ENCODE data around the gene SFN. TPM values are rescaled to one million over a fixed set of nuclear protein-coding genes. Genes with fewer than 3 reads are reported as not detected.
"Not testable (repeated sequence)": the region's sequence is repeated elsewhere in the genome, so short reads cannot be mapped to it uniquely, and the experiment has no call there.

The SFN gene
- total RNA-seq, 4 donors from 2014 or later: 0.36 to 1.5 TPM; not detected in 2

DNA sequence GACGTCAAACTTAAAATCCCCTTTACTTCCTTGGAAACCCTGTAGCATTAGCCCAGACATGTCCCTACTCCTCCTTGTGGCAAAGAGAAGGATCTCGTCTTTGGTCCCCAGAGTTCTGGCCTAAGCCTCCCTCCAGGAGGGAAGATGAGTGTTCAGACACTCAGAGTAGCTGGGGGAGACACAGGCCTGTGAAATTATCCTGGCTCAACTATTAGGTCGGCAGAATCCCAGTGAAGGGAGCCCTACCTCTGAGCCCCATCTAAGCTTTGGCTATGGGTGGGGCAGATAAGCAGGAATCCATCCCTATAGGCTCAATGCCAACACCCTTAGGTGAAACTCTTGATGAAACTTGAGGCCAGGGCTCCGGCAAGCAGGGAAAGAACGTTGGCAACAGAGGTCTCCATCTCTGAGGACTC lies 1.7 kb upstream of the SFN start:
- TF ChIP-seq CTCF (IDR thresholded peaks at IDR 0.05 in 4 of 5, conservative IDR thresholded peaks at IDR 0.05 in 1 of 5): no peak
- no peak for TF ChIP-seq POLR2A (IDR thresholded peaks at IDR 0.05)
- in situ Hi-C loops (cut with MboI; ENCODE audit: low sequenced_read_pairs in 4 of 4): no loop called here
- ATAC-seq: no peak
- Histone ChIP-seq H3K27ac (no peak overlapping the region), H3K4me3 (no peak overlapping the region), H3K4me1 (peaks cover 4 to 17% of the 10 kb centered on the region in 2 donors), H3K27me3 (no peaks in the 10 kb centered on the region), H3K9me3 (no peaks in the 10 kb centered on the region), H3K36me3 (peaks cover 0 to 2% of the 10 kb centered on the region in 2 donors)
- intact Hi-C loops (cut with DNase I; ENCODE audit: low total_unique reads): no loop called here
- DNase-seq: no peak

DNA sequence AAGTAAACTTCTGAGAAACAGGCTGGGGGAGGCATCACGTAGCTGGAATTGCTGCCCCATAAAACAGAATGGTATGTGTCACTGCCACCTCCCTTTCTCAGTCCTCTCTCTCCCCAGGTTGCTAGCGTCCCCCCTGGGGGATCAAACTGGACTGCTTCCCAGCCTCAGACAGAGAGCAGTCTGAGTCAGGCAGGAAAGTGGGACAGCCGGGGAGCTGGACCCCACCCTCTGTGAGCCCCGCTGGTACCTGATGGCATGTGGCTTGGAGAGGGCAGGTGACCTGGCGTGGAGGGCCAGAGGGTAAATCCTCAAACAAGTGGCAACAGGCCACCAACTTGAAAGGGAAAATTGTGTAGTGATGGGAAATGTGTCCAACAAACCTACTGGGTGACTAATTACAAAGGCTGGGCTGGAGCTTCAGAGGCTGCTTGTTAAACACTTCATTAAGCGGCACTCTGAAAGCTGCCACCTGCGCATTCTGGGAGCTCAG lies 1.0 kb upstream of the SFN start:
- intact Hi-C loops (cut with DNase I; ENCODE audit: low total_unique reads): no loop called here
- DNase-seq: no peak

GRCh38 chr1:26863685-26864077 lies 732 bp downstream of the SFN start:
- no peaks in the 10 kb centered on the region for H3K36me3 ChIP-seq
- H3K4me1 ChIP-seq: peaks cover 4 to 17% of the 10 kb centered on the region in 2 donors
- H3K9me3 ChIP-seq: no peaks in the 10 kb centered on the region
- in situ Hi-C loops (cut with MboI; ENCODE audit: low sequenced_read_pairs in 4 of 4) (no loop called here), intact Hi-C loops (cut with DNase I; ENCODE audit: low total_unique reads) (loop anchor here (2.0 kb wide), 1 partner anchor 37 kb away; the partner anchor contains the start of gene ZDHHC18)
- no peaks in the 10 kb centered on the region for H3K27me3 ChIP-seq
- no peak for DNase-seq
- TF ChIP-seq POLR2A (IDR thresholded peaks at IDR 0.05) (no peak), CTCF (IDR thresholded peaks at IDR 0.05 in 4 of 5, conservative IDR thresholded peaks at IDR 0.05 in 1 of 5) (no peak)
- no peak overlapping the region for H3K27ac ChIP-seq
- no peak overlapping the region for H3K4me3 ChIP-seq
- ATAC-seq: no peak

More for the DNA sequence above, 1.0 kb upstream of the SFN start:
- no peak for TF ChIP-seq CTCF (IDR thresholded peaks at IDR 0.05 in 4 of 5, conservative IDR thresholded peaks at IDR 0.05 in 1 of 5)
- no peak for TF ChIP-seq POLR2A (IDR thresholded peaks at IDR 0.05)
- Histone ChIP-seq H3K27ac (no peak overlapping the region), H3K27me3 (no peaks in the 10 kb centered on the region), H3K4me3 (no peak overlapping the region), H3K9me3 (no peaks in the 10 kb centered on the region), H3K36me3 (no peaks in the 10 kb centered on the region), H3K4me1 (peaks cover 4 to 17% of the 10 kb centered on the region in 2 donors)
- in situ Hi-C loops (cut with MboI; ENCODE audit: low sequenced_read_pairs in 4 of 4): no loop called here
- ATAC-seq: no peak

DNA sequence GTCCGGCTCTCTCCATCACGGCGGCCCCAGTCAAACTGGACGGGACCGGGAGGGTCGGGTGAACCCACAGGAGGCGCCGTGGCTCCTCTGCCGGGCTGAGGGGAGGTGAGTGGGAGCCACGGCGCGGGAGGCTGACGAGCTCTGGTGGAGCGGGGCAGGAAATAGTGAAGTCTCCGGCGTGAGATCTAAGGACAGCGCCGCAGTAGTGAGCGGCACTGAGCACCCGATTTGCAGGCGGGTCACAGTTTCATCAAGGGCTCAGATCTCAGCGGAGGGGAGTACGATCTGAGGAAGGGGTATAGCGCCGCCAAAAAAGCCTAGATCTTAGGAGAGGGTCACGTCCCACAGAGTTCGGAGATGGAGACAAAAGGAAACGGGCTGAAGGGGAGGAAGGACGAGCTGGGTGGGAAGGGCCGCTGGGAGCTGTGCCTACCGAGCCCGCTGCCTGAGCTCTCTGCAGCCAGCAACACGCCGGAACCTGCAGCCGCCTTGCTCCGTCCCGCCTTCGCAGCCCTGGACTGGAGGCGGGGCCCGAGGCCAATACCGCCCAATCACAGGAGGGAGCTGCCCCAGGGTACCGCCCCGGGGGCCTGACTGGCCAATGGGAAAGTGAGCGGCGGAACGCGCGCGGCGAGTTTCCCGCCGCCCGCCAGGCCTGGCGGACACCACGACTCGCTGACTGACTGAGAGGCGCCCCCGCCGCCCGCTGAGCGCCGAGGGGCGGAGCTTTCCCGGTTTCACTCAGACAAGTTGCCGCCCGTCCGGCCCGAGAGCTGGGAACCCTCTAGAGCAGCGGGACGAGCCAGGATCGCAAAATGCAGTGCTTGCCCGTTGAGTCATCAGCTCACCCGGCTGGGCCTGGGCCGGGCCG lies 1.9 kb downstream of the SFN start:
- Histone ChIP-seq H3K36me3 (no peaks in the 10 kb centered on the region), H3K4me3 (peak overlapping the region; percentile 62 to 91 (median 78)), H3K27ac (peak overlapping the region; percentile 90 to 98 (median 96)), H3K4me1 (peaks cover 4 to 17% of the 10 kb centered on the region in 2 donors), H3K27me3 (no peaks in the 10 kb centered on the region), H3K9me3 (no peaks in the 10 kb centered on the region)
- DNase-seq (peak; percentile 93 to 98), ATAC-seq (peak; percentile 94 to 98)
- TF ChIP-seq POLR2A (IDR thresholded peaks at IDR 0.05): peak; percentile 52 to 70
- peak in 1 of 5 experiments; percentile 4 for TF ChIP-seq CTCF (IDR thresholded peaks at IDR 0.05 in 4 of 5, conservative IDR thresholded peaks at IDR 0.05 in 1 of 5)
- in situ Hi-C loops (cut with MboI; ENCODE audit: low sequenced_read_pairs in 4 of 4) (no loop called here), intact Hi-C loops (cut with DNase I; ENCODE audit: low total_unique reads) (loop anchor here (2.0 kb wide), 1 partner anchor 38 kb away; the partner anchor contains the start of gene ZDHHC18)

DNA sequence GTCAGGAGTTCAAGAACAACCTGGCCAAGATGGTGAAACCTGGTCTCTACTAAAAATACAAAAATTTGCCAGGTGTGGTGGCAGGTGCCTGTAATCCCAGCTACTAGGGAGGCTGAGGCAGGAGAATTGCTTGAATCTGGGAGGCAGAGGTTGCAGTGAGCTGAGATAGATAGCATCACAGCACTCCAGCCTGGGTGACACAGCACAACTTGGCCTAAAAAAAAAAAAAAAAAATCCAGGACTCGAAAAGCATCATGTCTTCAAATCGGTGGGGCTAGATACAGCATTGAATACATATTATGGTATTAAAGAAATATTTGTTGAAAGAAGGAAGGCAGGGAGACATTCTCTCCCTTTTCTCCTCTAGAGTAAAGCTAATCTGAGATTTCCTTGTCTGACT lies 10.1 kb downstream of the SFN start:
- H3K27me3 ChIP-seq; H3K4me3 ChIP-seq; DNase-seq; in situ Hi-C loops (cut with MboI; ENCODE audit: low sequenced_read_pairs in 4 of 4); H3K4me1 ChIP-seq; intact Hi-C loops (cut with DNase I; ENCODE audit: low total_unique reads); ATAC-seq; H3K27ac ChIP-seq; H3K36me3 ChIP-seq; H3K9me3 ChIP-seq: not testable (repeated sequence)
